SK-N-SH (cell line): ENCODE results near the gene PPM1B. TPM values are rescaled to one million over a fixed set of nuclear protein-coding genes. Genes with fewer than 3 reads are reported as not detected.

ENCODE experiments used
- CTCF ChIA-PET: fragments of 300-600, 350-600 bp; formaldehyde crosslinking; extraction: SDS; loops from one replicate; lab custom pipeline; 2021; lab: Yijun Ruan, JAX
- POLR2A ChIA-PET: fragments of 350-600 bp; sonication (Branson Sonifier 250); formaldehyde crosslinking; extraction: SDS; loops from one replicate; lab custom pipeline; 2020; ENCODE audit warnings: antibody characterized with exemption, inconsistent platforms; lab: Yijun Ruan, JAX
- DNase-seq: peaks from one replicate; pipeline ENCODE4 v3.0.0; 2012
- H2AFZ ChIP-seq: fragments of 200-600 bp; sonication (generic); 2 replicates; pipeline ENCODE4 v1.8.1; 2016; ENCODE audit warnings: antibody characterized with exemption, mild to moderate bottlenecking, low read depth
- H3F3A ChIP-seq: fragments of 200-600 bp; sonication (generic); replicated peaks from 2 replicates; pipeline ENCODE3; 2016; ENCODE audit warnings: antibody characterized with exemption, mild to moderate bottlenecking; ENCODE audit not compliant: insufficient read depth
- H3K27ac ChIP-seq, 2 experiments: fragments of 200-500 bp in 1 of 2; fragments of 200-600 bp in 1 of 2; sonication (Bioruptor generic) in 1 of 2; sonication (generic), shearing (Covaris generic) in 1 of 2; 2 replicates each; pipeline versions ENCODE4 v1.5.1 to v1.6.1; 2014 to 2016; ENCODE audit warnings: low read depth in 2 of 2, inconsistent platforms in 1 of 2, low read length in 1 of 2, mild to moderate bottlenecking in 1 of 2, mixed read lengths in 1 of 2
- H3K27me3 ChIP-seq: fragments of 200-600 bp; sonication (generic), shearing (Covaris generic); 2 replicates; pipeline ENCODE4 v1.6.1; 2016; ENCODE audit warnings: mixed run types; ENCODE audit not compliant: insufficient read depth
- H3K36me3 ChIP-seq, 2 experiments: fragments of 200-500 bp in 1 of 2; fragments of 200-600 bp in 1 of 2; sonication (Bioruptor generic) in 1 of 2; sonication (generic) in 1 of 2; replicated peaks in 1 of 2; 2 replicates each; pipeline versions ENCODE3 to v1.5.1; 2014 to 2016; ENCODE audit warnings: low read length in 1 of 2, mild to moderate bottlenecking in 1 of 2; ENCODE audit not compliant: insufficient read depth in 2 of 2, control insufficient read depth in 1 of 2
- H3K4me1 ChIP-seq, 2 experiments: fragments of 200-500 bp in 1 of 2; fragments of 200-600 bp in 1 of 2; sonication (Bioruptor generic) in 1 of 2; sonication (generic), shearing (Covaris generic) in 1 of 2; 2 replicates each; pipeline versions ENCODE4 v1.5.1 to v1.6.1; 2014 to 2016; ENCODE audit warnings: low read depth in 1 of 2, low read length in 1 of 2, mixed run types in 1 of 2; ENCODE audit not compliant: insufficient read depth in 2 of 2, control insufficient read depth in 1 of 2
- H3K4me2 ChIP-seq: fragments of 200-600 bp; sonication (generic), shearing (Covaris generic); 2 replicates; pipeline ENCODE4 v1.6.1; 2017; ENCODE audit warnings: mixed run types
- H3K4me3 ChIP-seq, 2 experiments: fragments of 200-500 bp in 1 of 2; fragments of 200-600 bp in 1 of 2; sonication (Bioruptor generic) in 1 of 2; sonication (generic), shearing (Covaris generic) in 1 of 2; 2 replicates each; pipeline versions ENCODE4 v1.5.1 to v1.8.1; 2014 to 2016; ENCODE audit warnings: low read depth in 2 of 2, inconsistent platforms in 1 of 2, low read length in 1 of 2, mild to moderate bottlenecking in 1 of 2, mixed read lengths in 1 of 2, moderate library complexity in 1 of 2
- H3K79me2 ChIP-seq: fragments of 200-600 bp; sonication (generic); 2 replicates; pipeline ENCODE4 v1.8.1; 2017; ENCODE audit warnings: mild to moderate bottlenecking; ENCODE audit not compliant: insufficient read depth
- H3K9ac ChIP-seq: fragments of 200-600 bp; sonication (generic); 2 replicates; pipeline ENCODE4 v1.6.1; 2017; ENCODE audit warnings: mixed run types
- H3K9me2 ChIP-seq: fragments of 200-600 bp; sonication (generic); 2 replicates; pipeline ENCODE4 v1.6.1; 2017; ENCODE audit warnings: mixed run types
- H3K9me3 ChIP-seq: fragments of 200-600 bp; sonication (generic); 2 replicates; pipeline ENCODE4 v1.6.1; 2017; ENCODE audit warnings: mixed run types, mild to moderate bottlenecking, moderate library complexity
- H4K20me1 ChIP-seq: fragments of 200-600 bp; sonication (generic); 2 replicates; pipeline ENCODE4 v1.6.1; 2017; ENCODE audit warnings: mild to moderate bottlenecking, mixed run types; ENCODE audit not compliant: insufficient read depth
- CTCF ChIP-seq: fragments of 200-600 bp; sonication (generic); IDR thresholded peaks from 2 replicates; pipeline ENCODE4 v1.6.1; 2017; ENCODE audit warnings: antibody characterized with exemption, mild to moderate bottlenecking, moderate library complexity
- ELF1 ChIP-seq: IDR thresholded peaks from 2 replicates; pipeline ENCODE4 v1.4.0; 2012
- EP300 ChIP-seq, 2 experiments: IDR thresholded peaks; 2 replicates each; pipeline versions ENCODE4 v1.4.0 to v1.6.1; 2012; ENCODE audit warnings: borderline replicate concordance in 1 of 2, low read depth in 1 of 2, low read length in 1 of 2
- EZH2phosphoT487 ChIP-seq: fragments of 200-600 bp; sonication (generic); IDR thresholded peaks from 2 replicates; pipeline ENCODE4 v1.6.1; 2017; ENCODE audit warnings: low read depth, mixed run types, mild to moderate bottlenecking, antibody characterized with exemption, moderate library complexity, borderline replicate concordance
- FOSL2 ChIP-seq: IDR thresholded peaks from 2 replicates; pipeline ENCODE4 v1.4.0; 2012; ENCODE audit warnings: low read depth, mild to moderate bottlenecking, moderate library complexity, borderline replicate concordance
- FOXJ3 ChIP-seq: sonication (generic); formaldehyde crosslinking; IDR thresholded peaks from 2 replicates; pipeline ENCODE4 v1.5.1; 2020; ENCODE audit warnings: mild to moderate bottlenecking, missing genetic modification reagents
- FOXM1 ChIP-seq: IDR thresholded peaks from 2 replicates; pipeline ENCODE4 v1.4.0; 2012; ENCODE audit warnings: low read depth, mild to moderate bottlenecking
- GABPA ChIP-seq: IDR thresholded peaks from 2 replicates; pipeline ENCODE4 v1.4.0; 2012; ENCODE audit warnings: low read depth, mild to moderate bottlenecking
- GATA2 ChIP-seq: sonication (generic); formaldehyde crosslinking; IDR thresholded peaks from 2 replicates; pipeline ENCODE4 v1.5.0; 2020; ENCODE audit warnings: mild to moderate bottlenecking, missing genetic modification reagents
- MEF2A ChIP-seq: IDR thresholded peaks from 2 replicates; pipeline ENCODE4 v1.4.0; 2012; ENCODE audit warnings: low read depth, borderline replicate concordance
- MXI1 ChIP-seq: IDR thresholded peaks from 2 replicates; pipeline ENCODE4 v1.6.1; 2012; ENCODE audit warnings: mild to moderate bottlenecking, low read depth, low read length, improper control_type of control experiment
- REST ChIP-seq: IDR thresholded peaks from 2 replicates; pipeline ENCODE4 v1.6.1; 2012; ENCODE audit warnings: mild to moderate bottlenecking, low read depth, low read length, moderate library complexity
- RFX5 ChIP-seq: IDR thresholded peaks from 2 replicates; pipeline ENCODE4 v1.6.1; 2012; ENCODE audit warnings: mild to moderate bottlenecking, improper control_type of control experiment, low read length
- RXRA ChIP-seq: IDR thresholded peaks from 2 replicates; pipeline ENCODE4 v1.4.0; 2012; ENCODE audit warnings: low read depth, mild to moderate bottlenecking, borderline replicate concordance
- SIN3A ChIP-seq: IDR thresholded peaks from 2 replicates; pipeline ENCODE4 v1.6.1; 2012; ENCODE audit warnings: low read depth, mild to moderate bottlenecking, low read length, moderate library complexity, borderline replicate concordance
- SMC3 ChIP-seq: IDR thresholded peaks from 2 replicates; pipeline ENCODE4 v1.6.1; 2012; ENCODE audit warnings: low read depth, low read length, improper control_type of control experiment
- TAF1 ChIP-seq: IDR thresholded peaks from 2 replicates; pipeline ENCODE4 v1.6.1; 2012; ENCODE audit warnings: low read depth, mild to moderate bottlenecking, low read length, moderate library complexity, borderline replicate concordance
- TEAD4 ChIP-seq: IDR thresholded peaks from 2 replicates; pipeline ENCODE4 v1.4.0; 2012; ENCODE audit warnings: mild to moderate bottlenecking, borderline replicate concordance; ENCODE audit not compliant: insufficient read depth
- USF1 ChIP-seq: IDR thresholded peaks from 2 replicates; pipeline ENCODE4 v1.4.0; 2012; ENCODE audit warnings: low read depth, borderline replicate concordance
- WGBS: methylation state at CpG from one replicate; pipeline ENCODE4 v1.1.6; 2017; ENCODE audit warnings: low lambda C conversion rate; 5-methylcytosine and 5-hydroxymethylcytosine counted together
- polyA plus RNA-seq, 3 experiments: library from polyadenylated mRNA; depleted of rRNA; stranded (reverse); fragments of >200 nt; gene quantifications; 2 replicates each; pipeline ENCODE4 v1.2.3, GENCODE V29; 2012
- TF ChIP-seq, protein P1 (sequence below): IDR thresholded peaks from 2 replicates; pipeline ENCODE4 v1.4.0; 2012; ENCODE audit warnings: low read depth

Gene PPM1B
- polyA plus RNA-seq, 1 of the 3 experiments (the other 2 are of a cell fraction): 16.2 TPM

GRCh38 chr2:44242904-44243303, 74.2 kb downstream of the PPM1B start:
- no peak overlapping the region for H3K27ac ChIP-seq
- H3K4me3 ChIP-seq: no peak overlapping the region
- H3K27me3 ChIP-seq: no peaks in the 10 kb centered on the region
- H3K4me2 ChIP-seq: no peak overlapping the region
- ChIA-PET POLR2A (no interaction called here), CTCF (interaction anchor here (0.6 to 5.4 kb wide), 26 partner anchors 8 to 713 kb away, joined by 3 to 72 read pairs (median 4); no protein-coding TSS in a partner anchor)
- no peaks in the 10 kb centered on the region for H3K9me2 ChIP-seq
- no peak for DNase-seq
- no peaks in the 10 kb centered on the region for H3K36me3 ChIP-seq
- no peaks in the 10 kb centered on the region for H3K79me2 ChIP-seq
- no peaks in the 10 kb centered on the region for H3K9me3 ChIP-seq
- no peaks in the 10 kb centered on the region for H4K20me1 ChIP-seq
- no peak overlapping the region for H3K9ac ChIP-seq
- 89% methylated on average over 2 of the region's 2 CpGs for WGBS
- TF ChIP-seq, protein P1, sequence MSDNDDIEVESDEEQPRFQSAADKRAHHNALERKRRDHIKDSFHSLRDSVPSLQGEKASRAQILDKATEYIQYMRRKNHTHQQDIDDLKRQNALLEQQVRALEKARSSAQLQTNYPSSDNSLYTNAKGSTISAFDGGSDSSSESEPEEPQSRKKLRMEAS: no peak
- TF ChIP-seq TEAD4: no peak
- no peak for TF ChIP-seq GATA2 (CRISPR knock-in tag)
- no peak for TF ChIP-seq GABPA
- TF ChIP-seq EZH2phosphoT487: no peak
- no peak for TF ChIP-seq FOXM1
- no peak for TF ChIP-seq MXI1
- no peak for TF ChIP-seq SIN3A
- no peak for TF ChIP-seq SMC3
- no peak for TF ChIP-seq EP300 (IDR thresholded peaks at IDR 0.05; ENCODE audit: borderline replicate concordance in 1 of 2, low read depth in 1 of 2, low read length in 1 of 2)
- TF ChIP-seq MEF2A: no peak
- TF ChIP-seq RXRA: no peak
- no peak for TF ChIP-seq FOSL2
- no peak for TF ChIP-seq FOXJ3
- no peak for TF ChIP-seq RFX5
- no peak for TF ChIP-seq USF1
- TF ChIP-seq REST: no peak
- TF ChIP-seq ELF1: no peak
- no peak for TF ChIP-seq CTCF
- no peak for TF ChIP-seq TAF1
- H3F3A ChIP-seq: peaks cover 5% of the 10 kb centered on the region
- no peak overlapping the region for H2AFZ ChIP-seq
- peaks cover 3 to 5% of the 10 kb centered on the region in 2 experiments; a peak in 2 of 4 replicates for H3K4me1 ChIP-seq
